Hematopoietic multipotent progenitor cell treated with erythropoietin and hydrocortisone succinate and interleukin-3 and kit ligand, for 4 days (in vitro differentiated cells): ENCODE results near the gene RGPD3.
"Not testable (repeated sequence)": the region's sequence is repeated elsewhere in the genome, so short reads cannot be mapped to it uniquely, and the experiment has no call there.

Experiments
- DNase-seq: peaks from one replicate; pipeline ENCODE4 v3.0.0-alpha.2; 2015

The RGPD3 gene

GRCh38 chr2:106479563-106479962 is 11.3 kb upstream of the RGPD3 start:
- DNase-seq, result not testable (repeated sequence)

GRCh38 chr2:106477647-106478046 is 9.4 kb upstream of the RGPD3 start:
- DNase-seq, result not testable (repeated sequence)

- not testable (repeated sequence) for DNase-seq
These were observed 2.4 kb upstream of the RGPD3 start for GRCh38 chr2:106470658-106471057.

DNA sequence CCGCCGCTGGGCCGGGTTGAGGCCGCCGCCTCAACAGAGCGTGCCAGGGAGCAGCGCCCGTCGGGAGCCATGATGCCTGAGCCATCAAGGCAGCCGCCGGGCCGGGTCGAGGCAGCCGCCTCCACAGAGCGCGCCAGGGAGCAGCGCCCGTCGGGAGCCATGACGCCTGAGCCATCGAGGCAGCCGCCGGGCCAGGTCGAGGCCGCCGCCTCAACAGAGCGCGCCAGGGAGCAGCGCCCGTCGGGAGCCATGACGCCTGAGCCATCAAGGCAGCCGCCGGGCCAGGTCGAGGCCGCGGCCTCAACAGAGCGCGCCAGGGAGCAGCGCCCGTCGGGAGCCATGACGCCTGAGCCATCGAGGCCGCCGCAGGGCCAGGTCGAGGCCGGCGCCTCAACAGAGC is 697 bp downstream of the RGPD3 start:
- not testable (repeated sequence) for DNase-seq

DNA sequence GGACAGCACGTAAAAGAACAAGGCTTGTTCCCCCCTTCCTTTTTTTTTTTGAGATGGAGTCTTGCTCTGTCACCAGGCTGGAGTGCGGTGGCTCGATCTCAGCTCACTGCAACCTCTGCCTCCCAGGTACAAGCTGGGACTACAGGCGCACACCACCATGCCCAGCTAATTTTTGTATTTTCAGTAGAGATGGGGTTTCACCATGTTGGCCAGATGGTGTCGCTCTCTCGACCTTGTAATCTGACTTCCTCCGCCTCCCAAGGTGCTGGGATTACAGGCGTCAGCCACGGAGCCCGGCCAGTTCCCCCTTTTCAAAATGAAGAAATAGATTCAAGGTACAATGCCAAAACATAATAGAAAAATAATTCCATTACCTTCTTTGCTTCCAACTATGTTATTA is 6.3 kb downstream of the RGPD3 start:
- DNase-seq, result peak; percentile 53

DNA sequence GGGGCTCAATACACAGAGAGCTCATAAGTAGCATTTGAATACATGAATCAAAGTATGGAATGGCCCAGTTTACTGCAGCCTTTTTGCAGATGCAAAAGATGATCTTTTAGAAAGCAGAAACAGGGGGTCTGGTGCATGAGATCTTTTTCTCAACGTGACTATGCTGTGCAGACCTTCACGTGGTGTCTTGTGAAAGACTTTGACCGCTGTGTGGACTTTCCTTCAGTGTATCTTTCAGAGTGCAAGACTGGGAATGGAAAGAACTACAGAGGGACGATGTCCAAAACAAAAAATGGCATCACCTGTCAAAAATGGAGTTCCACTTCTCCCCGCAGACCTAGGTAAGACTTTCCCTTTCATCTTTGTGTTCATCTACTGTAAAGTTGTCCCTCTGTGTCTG is 77.5 kb downstream of the RGPD3 start:
- not testable (repeated sequence) for DNase-seq

DNA sequence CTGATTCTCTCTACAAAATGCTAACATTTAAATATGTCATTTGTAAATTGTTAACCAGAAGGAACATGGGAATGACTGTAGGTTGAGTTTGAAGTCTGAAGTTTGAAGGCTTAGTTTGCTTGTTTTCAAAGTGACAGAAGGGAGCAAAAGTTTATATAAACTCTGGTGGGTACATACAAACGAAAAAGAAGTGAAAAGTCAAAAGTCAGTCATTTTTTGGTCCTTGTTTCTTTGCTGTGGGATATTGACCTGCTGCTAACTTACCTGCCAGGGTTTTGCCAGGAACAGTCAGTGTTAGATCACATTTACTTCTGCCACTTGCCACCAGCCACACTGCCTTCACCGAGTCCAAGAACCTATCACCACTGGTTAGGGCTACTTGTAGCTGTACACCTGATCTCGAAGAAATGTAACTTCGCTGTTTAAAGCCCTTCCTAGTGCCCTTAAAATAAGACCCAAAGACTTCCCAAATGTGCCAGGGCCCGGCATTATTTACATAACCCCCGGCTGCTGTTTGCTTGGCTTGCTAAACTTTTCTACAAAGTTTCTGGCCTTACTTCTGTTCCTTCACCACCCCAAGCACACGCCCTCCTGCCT is 79.3 kb downstream of the RGPD3 start:
- DNase-seq, result not testable (repeated sequence)

- not testable (repeated sequence) for DNase-seq
These were observed 83.7 kb downstream of the RGPD3 start for GRCh38 chr2:106384548-106384947.

DNA sequence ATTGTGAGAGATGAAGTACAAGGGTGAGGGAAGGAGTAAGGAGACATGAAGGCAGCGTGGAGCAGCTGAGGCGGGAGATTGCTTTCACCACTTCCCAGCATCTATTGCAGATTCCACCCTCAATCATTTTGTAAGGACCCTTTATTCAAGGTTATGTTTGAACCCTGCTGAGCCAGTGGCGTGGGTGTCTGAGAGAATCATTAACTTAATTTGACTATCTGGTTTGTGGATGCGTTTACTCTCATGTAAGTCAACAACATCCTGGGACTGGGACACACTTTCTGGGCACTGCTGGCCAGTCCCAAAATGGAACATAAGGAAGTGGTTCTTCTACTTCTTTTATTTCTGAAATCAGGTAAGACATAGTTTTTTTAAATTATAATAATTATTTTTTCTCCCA is 86.3 kb downstream of the RGPD3 start:
- not testable (repeated sequence) for DNase-seq

- DNase-seq, result not testable (repeated sequence)
These were observed 88.6 kb downstream of the RGPD3 start for GRCh38 chr2:106379567-106379966.

DNA sequence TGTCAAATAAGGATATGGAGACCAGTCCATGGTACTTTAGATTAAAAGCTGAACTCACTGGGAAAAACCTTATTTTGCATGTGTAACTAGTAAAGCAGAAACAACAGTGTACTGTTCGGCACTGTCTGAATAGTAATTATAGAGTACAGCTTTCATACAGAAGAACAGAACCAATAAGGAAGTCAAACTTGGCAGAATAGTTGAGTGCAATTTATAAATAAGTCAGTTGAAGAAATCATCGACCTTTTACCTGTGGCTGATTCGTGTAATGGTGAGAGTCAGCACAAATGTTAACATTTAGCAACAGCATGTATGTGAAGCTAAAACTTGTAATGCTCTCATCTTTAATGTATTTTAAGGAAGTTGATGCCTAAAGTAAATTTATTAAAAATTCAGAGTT is 99.0 kb downstream of the RGPD3 start:
- not testable (repeated sequence) for DNase-seq

DNA sequence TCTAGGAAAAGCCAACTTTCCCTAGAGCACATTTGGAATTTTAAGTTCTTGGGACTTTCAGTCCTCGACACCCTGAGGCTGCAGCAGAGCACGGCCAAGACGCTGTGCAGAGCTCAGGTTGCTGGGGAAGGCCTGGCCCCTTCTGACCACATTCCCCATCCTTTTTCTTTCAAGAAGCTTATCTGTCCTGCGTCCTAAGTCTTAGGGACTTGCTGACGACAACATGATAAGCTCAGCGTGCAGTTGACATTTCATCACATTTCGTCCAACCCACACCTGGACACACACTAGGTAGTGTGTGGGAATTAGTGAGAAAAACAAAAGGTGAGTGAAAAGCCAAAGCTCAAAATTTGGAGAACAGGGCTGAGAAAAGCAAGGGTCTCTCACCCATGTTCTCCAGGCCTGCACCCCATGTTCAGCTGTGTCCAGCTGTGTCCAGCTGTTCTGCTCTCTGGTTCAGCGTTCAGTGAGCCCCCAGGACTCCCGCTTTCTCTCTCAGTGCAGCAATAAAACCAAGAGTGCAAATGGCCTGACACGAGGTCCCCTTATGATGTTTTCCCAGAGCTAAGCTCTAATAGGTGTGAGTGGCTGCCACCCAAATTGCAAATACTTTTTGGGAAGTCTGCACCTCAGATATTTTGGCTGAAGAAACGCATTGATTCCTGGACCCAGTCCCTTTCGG is 101.9 kb downstream of the RGPD3 start:
- no peak for DNase-seq

- peak; percentile 11 for DNase-seq
These were observed 104.4 kb downstream of the RGPD3 start for GRCh38 chr2:106363791-106364190.

GRCh38 chr2:106362789-106363188 is 105.4 kb downstream of the RGPD3 start:
- no peak for DNase-seq

DNA sequence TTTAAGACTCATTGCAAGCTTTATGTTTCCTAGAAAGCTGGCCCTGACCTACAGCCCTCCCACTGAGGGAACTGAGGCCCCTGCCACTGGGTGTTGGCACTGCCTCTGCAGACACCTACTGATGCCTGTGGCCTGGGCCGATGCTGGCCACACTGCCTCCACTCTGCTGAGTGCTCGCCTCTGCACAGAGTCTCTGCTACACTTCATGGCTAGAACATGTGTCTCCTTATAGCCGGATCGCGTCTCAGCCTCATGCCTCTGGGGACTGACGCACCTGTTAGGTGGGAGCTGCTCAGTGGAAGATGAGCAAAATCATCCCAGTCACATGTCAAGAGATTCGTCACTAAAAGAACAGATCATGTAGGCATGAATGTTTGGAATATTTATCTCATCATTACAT is 108.7 kb downstream of the RGPD3 start:
- DNase-seq, result no peak

DNA sequence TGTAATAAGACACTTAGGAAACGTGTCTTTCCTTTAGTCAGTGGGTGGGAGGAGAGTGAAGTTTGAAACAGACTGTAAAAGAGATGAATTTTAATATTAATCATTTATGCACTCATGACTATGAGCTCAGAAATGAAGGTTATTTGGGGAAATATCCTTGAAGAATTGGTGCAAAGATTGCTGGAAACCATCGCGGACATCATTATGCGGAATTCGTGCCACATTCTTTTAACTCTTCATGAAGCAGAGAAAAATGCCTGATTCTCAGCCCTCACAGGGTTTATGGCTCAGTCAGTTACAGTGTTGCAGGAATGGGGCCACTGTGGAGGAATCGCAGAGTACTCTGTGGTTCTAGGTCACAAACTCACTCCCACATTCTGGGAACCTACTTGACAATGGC is 109.7 kb downstream of the RGPD3 start:
- DNase-seq, result no peak

DNA sequence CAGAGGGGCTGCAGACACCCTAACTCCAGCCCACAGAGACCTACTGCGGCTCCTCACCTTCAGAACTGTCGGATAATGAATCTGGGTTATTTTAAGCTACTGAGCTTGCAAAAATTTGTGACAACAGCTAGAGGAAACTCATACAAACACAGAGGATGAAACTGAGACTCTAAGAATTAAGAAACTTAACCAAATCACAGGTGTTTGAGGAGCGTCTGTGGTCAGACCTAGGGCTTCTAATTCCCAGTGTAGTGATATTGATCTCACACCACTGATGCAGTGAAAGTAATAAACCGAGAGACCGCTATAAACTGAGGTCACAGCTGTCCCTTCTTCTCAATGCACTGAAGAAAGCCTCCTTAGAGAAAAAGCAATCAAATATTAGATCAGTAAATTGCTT is 110.1 kb downstream of the RGPD3 start:
- no peak for DNase-seq

DNA sequence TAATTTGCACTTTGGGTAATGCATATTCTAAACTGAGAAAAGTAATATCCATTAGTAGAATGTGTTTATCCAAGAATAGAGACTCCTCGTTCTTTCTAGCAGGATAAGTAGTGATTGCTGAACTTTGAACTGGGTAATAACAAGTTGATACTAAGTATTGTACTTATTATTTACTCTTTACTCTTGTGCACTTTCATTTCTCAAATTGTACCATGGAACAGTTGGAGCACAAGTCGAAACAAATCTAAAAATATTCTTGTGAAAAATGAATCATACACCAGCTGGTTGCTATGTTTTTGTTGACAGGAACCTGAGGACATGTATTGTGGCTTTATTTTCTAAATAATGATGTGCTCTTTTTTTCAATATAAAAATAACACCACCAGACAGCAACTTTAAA is 111.9 kb downstream of the RGPD3 start:
- DNase-seq, result no peak

DNA sequence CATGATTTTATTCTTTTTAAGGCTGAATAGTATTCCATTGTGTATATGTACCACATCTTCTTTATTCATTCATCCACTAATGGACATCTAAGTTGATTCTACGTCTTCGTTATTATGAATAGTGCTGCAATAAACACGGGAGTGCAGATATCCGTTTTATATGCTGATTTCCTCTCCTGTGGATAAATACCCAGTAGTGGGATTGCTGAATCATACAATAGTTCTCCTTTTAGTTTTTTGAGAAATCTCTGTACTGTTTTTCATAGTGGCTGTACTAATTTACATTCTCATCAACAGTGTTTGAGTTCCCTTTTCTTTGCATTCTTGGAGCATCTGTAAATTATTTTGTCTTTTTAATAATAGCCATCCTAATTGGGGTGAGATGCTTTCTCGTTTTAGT is 114.5 kb downstream of the RGPD3 start:
- peak; percentile 57 for DNase-seq

DNA sequence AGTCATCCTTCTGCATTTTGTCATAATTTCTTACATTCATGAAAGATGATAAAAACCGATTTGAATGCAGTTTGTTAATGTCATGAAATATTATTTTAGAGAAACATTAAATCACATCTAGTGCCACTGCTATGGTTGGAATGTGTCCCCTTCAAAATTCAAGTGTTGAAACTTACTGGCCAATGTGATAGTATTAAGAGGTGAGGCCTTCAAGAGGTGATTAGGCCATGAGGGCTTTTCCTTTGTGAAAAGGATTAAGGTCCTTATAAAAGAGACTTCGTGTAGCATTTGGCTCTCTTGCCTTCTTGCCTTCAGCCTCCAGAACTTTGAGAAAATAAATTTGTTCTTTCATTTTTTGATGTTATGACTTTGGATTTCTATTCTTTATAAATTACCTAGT is 117.2 kb downstream of the RGPD3 start:
- no peak for DNase-seq

- DNase-seq, result no peak
These were observed 123.9 kb downstream of the RGPD3 start for GRCh38 chr2:106344302-106344701.

GRCh38 chr2:106343274-106343673 is 124.9 kb downstream of the RGPD3 start:
- no peak for DNase-seq

DNA sequence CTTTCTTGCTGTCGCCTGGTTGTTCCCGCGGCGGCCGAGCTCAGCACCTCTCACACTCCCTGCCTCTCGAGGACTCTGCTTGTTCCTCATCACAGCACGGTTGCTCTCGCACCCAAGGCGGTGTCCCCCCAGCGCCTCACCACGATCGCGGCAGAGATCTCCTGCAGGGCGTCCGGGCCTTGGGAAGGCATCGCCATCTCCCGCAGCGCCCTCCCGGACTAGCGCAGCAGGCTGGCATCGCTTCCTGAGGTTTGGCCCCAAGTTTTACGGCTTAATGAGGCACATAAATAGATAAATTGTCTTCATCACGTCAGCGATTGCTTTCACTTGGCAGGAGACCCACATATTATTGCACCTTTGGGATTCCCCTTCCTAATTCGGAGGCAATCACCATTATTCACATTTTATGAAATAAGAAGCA is 125.4 kb downstream of the RGPD3 start:
- no peak for DNase-seq

DNA sequence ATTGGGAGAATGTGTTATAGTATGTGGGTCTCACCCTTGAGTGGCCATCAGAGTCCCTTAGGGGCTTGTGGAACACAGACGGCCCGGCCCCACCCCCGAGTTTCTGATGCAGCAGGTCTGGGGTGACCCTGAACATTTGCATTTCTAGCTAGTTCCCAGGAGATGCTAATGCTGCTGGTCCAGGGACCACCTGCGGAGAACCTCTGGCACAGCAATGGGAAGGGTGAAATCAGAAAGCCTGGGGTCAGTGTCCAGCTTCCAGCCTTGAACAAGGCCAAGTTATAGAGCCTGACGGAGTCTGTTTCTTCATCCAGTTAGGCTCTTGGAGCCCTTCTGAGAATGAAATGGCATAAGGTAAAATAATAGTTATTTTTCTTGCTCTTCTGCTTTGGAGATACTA is 126.5 kb downstream of the RGPD3 start:
- no peak for DNase-seq
